Stomach (tissue), 9 donors: ENCODE data around the gene LRRC49. TPM values are rescaled to one million over a fixed set of nuclear protein-coding genes. Genes with fewer than 3 reads are reported as not detected.

Source experiments
- DNase-seq, 2 donors: peaks; one replicate each; pipeline versions ENCODE4 v3.0.0 to v3.0.0-alpha.2; 2013 to 2019
- H3K27ac ChIP-seq, 5 donors: fragments of 200-600 bp in 4 of 5; sonication (generic) in 4 of 5; one replicate each; pipeline ENCODE4 v1.5.1; 2013 to 2019; ENCODE audit warnings: mild to moderate bottlenecking in 1 of 5, moderate library complexity in 1 of 5
- H3K27me3 ChIP-seq, 3 donors: fragments of 200-600 bp; sonication (generic); one replicate each; pipeline ENCODE4 v1.5.1; 2017 to 2019; ENCODE audit warnings: mixed run types in 1 of 3
- H3K36me3 ChIP-seq, 4 donors: fragments of 200-600 bp; sonication (generic); 1 replicate in 3 of 4; 2 replicates in 1 of 4; pipeline ENCODE4 v1.5.1; 2016 to 2019
- H3K4me1 ChIP-seq, 4 donors: fragments of 200-600 bp; sonication (generic); one replicate each; pipeline ENCODE4 v1.5.1; 2016 to 2019
- H3K4me3 ChIP-seq, 4 donors: fragments of 200-600 bp; sonication (generic) in 3 of 4; one replicate each; pipeline ENCODE4 v1.5.1; 2016 to 2019; ENCODE audit warnings: mild to moderate bottlenecking in 1 of 4
- H3K9me3 ChIP-seq, 4 donors: fragments of 200-600 bp; sonication (generic); one replicate each; pipeline ENCODE4 v1.5.1; 2016 to 2019
- EP300 ChIP-seq: sonication (generic); formaldehyde crosslinking; IDR thresholded peaks from one replicate; pipeline ENCODE4 v1.6.1; 2017; ENCODE audit warnings: antibody characterized with exemption
- POLR2A ChIP-seq, 4 donors: fragments of 450-650 bp; IDR thresholded peaks; one replicate each; pipeline ENCODE4 v1.6.1; 2016; ENCODE audit warnings: antibody characterized with exemption in 4 of 4, control low read depth in 2 of 4, mild to moderate bottlenecking in 1 of 4, moderate library complexity in 1 of 4
- POLR2AphosphoS5 ChIP-seq, 3 donors: sonication (generic); formaldehyde crosslinking; IDR thresholded peaks; one replicate each; pipeline ENCODE4 v1.6.1; 2016; ENCODE audit warnings: antibody characterized with exemption in 3 of 3
- WGBS, 5 donors: extraction: QIAGEN DNeasy Blood & Tissue Kit in 3 of 5; methylation state at CpG; one replicate each; pipeline versions ENCODE4 v1.1.5 to v1.1.7; 2013 to 2018; 5-methylcytosine and 5-hydroxymethylcytosine counted together
- intact Hi-C: fragments of 100-400 bp; cut with DNase I; formaldehyde crosslinking; loops from one replicate; pipeline ENCODE4 v1.15.1; 2023; ENCODE audit warnings: low total_unique reads
- polyA plus RNA-seq, 3 donors: library from polyadenylated mRNA; stranded (reverse); fragments of 200-250 nt; gene quantifications; one replicate each; pipeline ENCODE4 v1.2.3, GENCODE V29; 2013
- total RNA-seq, 5 donors: library from RNA; depleted of rRNA; stranded (reverse); fragments of >200 nt; gene quantifications; one replicate each; pipeline versions ENCODE4 v1.1.0 to v1.2.3, GENCODE V29; 2014 to 2016
- TF ChIP-seq, protein P1 (sequence below), 7 experiments: fragments of 450-650 bp in 4 of 7; fragments of 200-600 bp in 3 of 7; sonication (generic) in 3 of 7; IDR thresholded peaks; one replicate each; pipeline ENCODE4 v1.5.1; 2016 to 2019; ENCODE audit warnings: antibody characterized with exemption in 7 of 7, control low read depth in 2 of 7, mild to moderate bottlenecking in 1 of 7
- donor health status: healthy with polysubstance abuse.
- donor health status: Bipolar disorder and iron deficiency.
- donor health status: healthy.

LRRC49 gene
- total and polyA plus RNA-seq, 8 donors, result 0.87 to 63.8 (median 7.2) TPM

DNA sequence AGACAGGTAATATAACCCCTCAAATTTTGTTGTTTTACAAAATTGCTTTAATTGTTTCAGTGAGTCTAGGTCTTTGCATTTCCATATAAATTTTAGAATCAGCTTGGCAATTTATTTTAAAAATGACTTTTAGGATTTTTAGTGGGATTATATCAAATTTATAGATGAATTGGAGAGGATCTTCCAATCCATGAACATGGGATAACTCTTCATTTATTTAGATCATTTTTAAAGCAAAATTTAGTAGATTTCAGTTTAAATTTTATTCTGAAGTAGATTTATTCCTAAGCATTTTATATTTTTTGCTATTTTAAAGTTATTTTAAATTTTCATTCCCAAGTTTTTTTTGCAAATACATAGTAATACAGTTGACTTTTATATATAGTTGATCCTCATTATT is 164.5 kb downstream of the LRRC49 start:
- intact Hi-C loops, result no loop called here
- DNase-seq, result no peak
- no peak overlapping the region for H3K4me3 ChIP-seq
- TF ChIP-seq EP300 (no peak), POLR2AphosphoS5 (IDR thresholded peaks at IDR 0.05) (no peak)
- no peaks in the 10 kb centered on the region for H3K27me3 ChIP-seq
- H3K36me3 ChIP-seq, result no peaks in the 10 kb centered on the region
- no peaks in the 10 kb centered on the region for H3K4me1 ChIP-seq
- no peak overlapping the region for H3K27ac ChIP-seq
- H3K9me3 ChIP-seq, result no peaks in the 10 kb centered on the region

DNA sequence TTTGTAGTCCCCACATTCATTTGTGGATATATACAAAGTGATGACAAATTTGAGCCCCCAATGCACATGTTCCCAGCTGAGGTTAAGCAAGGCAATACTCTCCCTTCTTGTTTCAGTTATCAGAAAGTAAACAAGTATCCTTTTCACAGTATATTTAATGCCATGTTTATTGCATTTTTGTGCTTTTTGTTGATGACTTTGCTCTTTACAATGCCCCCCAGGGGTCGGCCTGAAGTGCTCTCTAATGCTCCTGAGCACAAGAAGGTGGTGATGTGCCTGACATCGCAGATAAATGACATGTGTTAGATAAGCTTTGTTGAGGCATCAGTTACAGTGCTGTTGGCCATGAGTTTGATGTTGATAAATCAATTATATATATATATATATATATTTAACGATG is 165.0 kb downstream of the LRRC49 start:
- no peaks in the 10 kb centered on the region for H3K4me1 ChIP-seq
- no peak overlapping the region for H3K27ac ChIP-seq
- no peaks in the 10 kb centered on the region for H3K27me3 ChIP-seq
- no peak for DNase-seq
- no peaks in the 10 kb centered on the region for H3K9me3 ChIP-seq
- TF ChIP-seq POLR2A (IDR thresholded peaks at IDR 0.05), result no peak
- TF ChIP-seq EP300, result no peak
- TF ChIP-seq POLR2AphosphoS5 (IDR thresholded peaks at IDR 0.05), result no peak
- TF ChIP-seq, protein P1, sequence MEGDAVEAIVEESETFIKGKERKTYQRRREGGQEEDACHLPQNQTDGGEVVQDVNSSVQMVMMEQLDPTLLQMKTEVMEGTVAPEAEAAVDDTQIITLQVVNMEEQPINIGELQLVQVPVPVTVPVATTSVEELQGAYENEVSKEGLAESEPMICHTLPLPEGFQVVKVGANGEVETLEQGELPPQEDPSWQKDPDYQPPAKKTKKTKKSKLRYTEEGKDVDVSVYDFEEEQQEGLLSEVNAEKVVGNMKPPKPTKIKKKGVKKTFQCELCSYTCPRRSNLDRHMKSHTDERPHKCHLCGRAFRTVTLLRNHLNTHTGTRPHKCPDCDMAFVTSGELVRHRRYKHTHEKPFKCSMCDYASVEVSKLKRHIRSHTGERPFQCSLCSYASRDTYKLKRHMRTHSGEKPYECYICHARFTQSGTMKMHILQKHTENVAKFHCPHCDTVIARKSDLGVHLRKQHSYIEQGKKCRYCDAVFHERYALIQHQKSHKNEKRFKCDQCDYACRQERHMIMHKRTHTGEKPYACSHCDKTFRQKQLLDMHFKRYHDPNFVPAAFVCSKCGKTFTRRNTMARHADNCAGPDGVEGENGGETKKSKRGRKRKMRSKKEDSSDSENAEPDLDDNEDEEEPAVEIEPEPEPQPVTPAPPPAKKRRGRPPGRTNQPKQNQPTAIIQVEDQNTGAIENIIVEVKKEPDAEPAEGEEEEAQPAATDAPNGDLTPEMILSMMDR (IDR thresholded peaks at IDR 0.05), result no peak
- no peaks in the 10 kb centered on the region for H3K36me3 ChIP-seq
- intact Hi-C loops, result no loop called here
- WGBS, 5 donors, result 85 to 96% (median 93%) methylated on average over 3 of the region's 3 CpGs
- H3K4me3 ChIP-seq, result no peak overlapping the region

DNA sequence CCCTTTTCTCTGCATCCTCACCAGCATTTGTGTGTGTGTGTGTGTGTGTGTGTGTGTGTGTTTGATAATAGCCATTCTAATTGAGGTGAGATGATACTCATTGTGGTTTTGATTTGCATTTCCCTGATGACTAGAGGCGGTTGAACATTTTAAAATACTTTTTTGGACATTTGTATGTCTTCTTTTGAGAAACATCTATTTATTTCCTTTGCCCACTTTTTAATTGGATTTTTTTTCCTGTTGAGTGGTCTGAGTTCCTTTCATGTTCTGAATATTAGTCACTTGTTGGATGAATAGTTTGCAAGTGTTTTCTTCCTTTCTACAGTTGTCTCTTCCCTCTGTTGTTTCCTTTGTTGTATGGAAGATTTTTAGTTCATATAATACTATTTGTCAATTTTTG is 168.4 kb downstream of the LRRC49 start:
- Histone ChIP-seq H3K4me1 (no peaks in the 10 kb centered on the region), H3K27ac (no peak overlapping the region), H3K36me3 (no peaks in the 10 kb centered on the region), H3K4me3 (no peak overlapping the region), H3K9me3 (no peaks in the 10 kb centered on the region), H3K27me3 (no peaks in the 10 kb centered on the region)
- DNase-seq, result no peak
- intact Hi-C loops, result no loop called here
- WGBS, 5 donors, result 75 to 94% (median 89%) methylated on average over 1 of the region's 1 CpG
- TF ChIP-seq, protein P1 (IDR thresholded peaks at IDR 0.05), result no peak
- TF ChIP-seq EP300 (no peak), POLR2AphosphoS5 (IDR thresholded peaks at IDR 0.05) (no peak), POLR2A (IDR thresholded peaks at IDR 0.05) (no peak)

DNA sequence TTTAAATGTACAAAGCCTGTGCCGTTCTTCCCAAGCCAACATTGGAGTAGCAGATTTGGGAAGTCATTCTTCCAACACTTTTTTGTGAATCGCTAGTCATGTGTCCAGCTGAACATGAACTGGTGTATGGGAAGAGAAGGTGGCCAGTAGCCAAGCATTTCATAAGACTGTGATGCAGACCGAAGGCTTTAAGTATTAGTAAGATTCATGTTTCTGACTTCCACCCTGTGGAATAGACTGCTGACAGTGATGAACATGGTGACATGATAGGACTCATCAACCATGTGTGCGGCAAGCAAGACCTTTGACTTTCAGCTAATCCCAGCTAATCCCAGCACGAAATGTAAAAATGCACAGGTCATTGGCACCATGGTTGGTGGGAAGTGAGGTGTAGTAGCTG is 174.4 kb downstream of the LRRC49 start:
- intact Hi-C loops, result no loop called here
- H3K27ac ChIP-seq, result no peak overlapping the region
- H3K36me3 ChIP-seq, result no peaks in the 10 kb centered on the region
- no peak overlapping the region for H3K4me3 ChIP-seq
- no peaks in the 10 kb centered on the region for H3K9me3 ChIP-seq
- TF ChIP-seq POLR2AphosphoS5 (IDR thresholded peaks at IDR 0.05), result no peak
- TF ChIP-seq, protein P1 (IDR thresholded peaks at IDR 0.05), result no peak
- TF ChIP-seq POLR2A (IDR thresholded peaks at IDR 0.05), result no peak
- TF ChIP-seq EP300, result no peak
- DNase-seq, result peak in 1 of 2 donors; percentile 51
- 65 to 86% (median 80%) methylated on average over 5 of the region's 5 CpGs for WGBS, 5 donors
- H3K4me1 ChIP-seq, result peaks cover 0 to 3% (median 0%) of the 10 kb centered on the region in 4 donors
- no peaks in the 10 kb centered on the region for H3K27me3 ChIP-seq

DNA sequence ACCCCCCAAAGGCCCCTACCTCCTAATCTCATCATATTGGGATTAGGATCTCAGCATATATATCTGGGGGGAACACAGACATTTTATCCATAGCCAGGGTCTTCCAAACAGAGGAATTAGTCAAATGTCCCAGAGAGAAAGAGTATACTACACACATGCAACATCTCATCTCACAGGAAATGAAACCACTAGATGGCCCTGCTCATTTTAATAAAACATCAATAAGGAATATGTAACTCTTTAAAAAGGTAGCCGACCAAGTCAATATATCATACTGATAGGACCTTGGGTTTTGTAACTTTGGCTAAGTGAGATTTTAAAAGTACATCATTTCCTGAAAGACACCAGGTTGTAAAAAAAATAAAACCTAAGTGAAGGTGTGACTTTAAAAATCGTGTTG is 177.1 kb downstream of the LRRC49 start:
- TF ChIP-seq POLR2A (IDR thresholded peaks at IDR 0.05), result no peak
- TF ChIP-seq EP300, result no peak
- TF ChIP-seq POLR2AphosphoS5 (IDR thresholded peaks at IDR 0.05), result no peak
- TF ChIP-seq, protein P1 (IDR thresholded peaks at IDR 0.05), result no peak
- intact Hi-C loops, result no loop called here
- H3K4me1 ChIP-seq, result peaks cover 0 to 3% (median 0%) of the 10 kb centered on the region in 4 donors
- H3K4me3 ChIP-seq, result no peak overlapping the region
- no peaks in the 10 kb centered on the region for H3K36me3 ChIP-seq
- H3K27me3 ChIP-seq, result no peaks in the 10 kb centered on the region
- no peaks in the 10 kb centered on the region for H3K9me3 ChIP-seq
- no peak for DNase-seq
- H3K27ac ChIP-seq, result no peak overlapping the region
- WGBS, 5 donors, result 34 to 48% (median 44%) methylated on average over 2 of the region's 2 CpGs
